HG03521 (cell line): ENCODE data around the gene ZKSCAN3.
"Not testable (repeated sequence)": the region's sequence is repeated elsewhere in the genome, so short reads cannot be mapped to it uniquely, and the experiment has no call there.

Experiments
- ATAC-seq: cut with Tn5 transposase; IDR thresholded peaks from one replicate; pipeline ENCODE4 v1.9.1; 2021; ENCODE audit warnings: mild to moderate bottlenecking, moderate library complexity; ENCODE audit not compliant: unreplicated experiment

ZKSCAN3 gene

GRCh38 chr6:28340310-28341095 lies 9.2 kb upstream of the ZKSCAN3 start:
- no peak for ATAC-seq

- ATAC-seq: no peak
These were observed 5.7 kb upstream of the ZKSCAN3 start for GRCh38 chr6:28343898-28344677.

GRCh38 chr6:28345201-28345600 lies 4.5 kb upstream of the ZKSCAN3 start:
- ATAC-seq: no peak

GRCh38 chr6:28347119-28347518 lies 2.6 kb upstream of the ZKSCAN3 start:
- no peak for ATAC-seq

- ATAC-seq: no peak
These were observed 329 bp upstream of the ZKSCAN3 start for GRCh38 chr6:28349344-28349891.

GRCh38 chr6:28351087-28351486 lies 1.3 kb downstream of the ZKSCAN3 start:
- no peak for ATAC-seq

- no peak for ATAC-seq
These were observed 1.8 kb downstream of the ZKSCAN3 start for GRCh38 chr6:28351493-28351925.

GRCh38 chr6:28353356-28353755 lies 3.6 kb downstream of the ZKSCAN3 start:
- ATAC-seq: no peak

GRCh38 chr6:28353981-28354676 lies 4.4 kb downstream of the ZKSCAN3 start:
- no peak for ATAC-seq

- ATAC-seq: no peak
These were observed 5.2 kb downstream of the ZKSCAN3 start for GRCh38 chr6:28354688-28355554.

- no peak for ATAC-seq
These were observed 6.3 kb downstream of the ZKSCAN3 start for GRCh38 chr6:28355743-28356665.

- ATAC-seq: no peak
These were observed 6.9 kb downstream of the ZKSCAN3 start for GRCh38 chr6:28356666-28357020.

GRCh38 chr6:28357036-28357435 lies 7.3 kb downstream of the ZKSCAN3 start:
- no peak for ATAC-seq

GRCh38 chr6:28359562-28359961 lies 9.8 kb downstream of the ZKSCAN3 start:
- ATAC-seq: not testable (repeated sequence)

GRCh38 chr6:28360961-28361360 lies 11.2 kb downstream of the ZKSCAN3 start:
- no peak for ATAC-seq

GRCh38 chr6:28365590-28365989 lies 15.8 kb downstream of the ZKSCAN3 start:
- not testable (repeated sequence) for ATAC-seq

GRCh38 chr6:28368522-28368921 lies 18.8 kb downstream of the ZKSCAN3 start:
- no peak for ATAC-seq

GRCh38 chr6:28369463-28369862 lies 19.7 kb downstream of the ZKSCAN3 start:
- no peak for ATAC-seq

- ATAC-seq: no peak
These were observed 20.7 kb downstream of the ZKSCAN3 start for GRCh38 chr6:28370440-28370839.
